Measurements from ENCODE around the gene GKN2. TPM values are rescaled to one million over a fixed set of nuclear protein-coding genes. Genes with fewer than 3 reads are reported as not detected.

Gene GKN2
- total and polyA plus RNA-seq, 9 of the 15 experiments (the other 6 are each of a cell fraction or from before 2014, with no cell fraction given), result not detected

GRCh38 chr2:68916226-68916625 lies 36.5 kb downstream of the GKN2 start:
- Histone ChIP-seq H3K4me3 (no peak overlapping the region), H4K20me1 (replicated peaks; ENCODE audit: control insufficient read depth, insufficient read depth, low read length) (no peaks in the 10 kb centered on the region), H3K9ac (ENCODE audit: insufficient read depth in 1 of 2, low read depth in 2 of 2, low read length in 2 of 2) (no peak overlapping the region), H3K9me1 (ENCODE audit: control insufficient read depth, insufficient read depth, low read length) (no peaks in the 10 kb centered on the region), H3K4me2 (ENCODE audit: insufficient read depth, low read length) (no peak overlapping the region), H3K79me2 (ENCODE audit: control insufficient read depth, insufficient read depth, low read length) (no peaks in the 10 kb centered on the region), H3K4me1 (replicated peaks in 1 of 2; ENCODE audit: control insufficient read depth in 2 of 2, insufficient read depth in 2 of 2, low read length in 2 of 2) (peaks cover 8 to 69% of the 10 kb centered on the region in 2 experiments; a peak in 4 of 5 replicates), H3K9me3 (replicated peaks; ENCODE audit: control insufficient read depth, insufficient read depth, low read depth, low read length) (no peaks in the 10 kb centered on the region), H2AFZ (ENCODE audit: low read depth, low read length) (no peak overlapping the region), H3K27ac (ENCODE audit: extremely low read depth, low read depth, low read length) (no peak overlapping the region), H3K36me3 (ENCODE audit: control insufficient read depth, insufficient read depth, low read length) (no peaks in the 10 kb centered on the region), H3K27me3 (ENCODE audit: control insufficient read depth in 2 of 2, insufficient read depth in 2 of 2, low read length in 2 of 2) (no peaks in the 10 kb centered on the region)
- BruUV-seq (replicated peaks), result no TSS peak
- ChIA-PET POLR2A (no interaction called here), CTCF (ENCODE audit: low intra/inter-chr PET ratio) (no interaction called here)
- intact Hi-C loops (cut with micrococcal nuclease), result no loop called here
- ATAC-seq, result no peak
- TF ChIP-seq HDAC1 (IDR thresholded peaks at IDR 0.05) (no peak), C11orf30 (IDR thresholded peaks at IDR 0.05; ENCODE audit: low read depth) (0 out of 2 replicates have a peak, but pooled peaks have one; percentile 6)
- DNase-seq (ENCODE audit: extremely low read depth in 1 of 4, low spot score in 3 of 4), result no peak
- 56% methylated on average over 1 of the region's 1 CpG for WGBS (ENCODE audit: insufficient coverage, low coverage, missing lambda C conversion rate)
- FAIRE-seq, result no peak
- in situ Hi-C loops (cut with MboI), result loop anchor here (5.0 kb wide), 1 partner anchor 444 kb away; no protein-coding TSS in a partner anchor

- H3K9me3 ChIP-seq (replicated peaks; ENCODE audit: control insufficient read depth, insufficient read depth, low read depth, low read length), result no peaks in the 10 kb centered on the region
- FAIRE-seq (no peak), DNase-seq (ENCODE audit: extremely low read depth in 1 of 4, low spot score in 3 of 4) (no peak), ATAC-seq (no peak)
- in situ Hi-C loops (cut with MboI) (loop anchor here (5.0 kb wide), 1 partner anchor 443 kb away; no protein-coding TSS in a partner anchor), intact Hi-C loops (cut with micrococcal nuclease) (no loop called here)
- no peak overlapping the region; the same call in 1 of the 2 replicates for H2AFZ ChIP-seq (ENCODE audit: low read depth, low read length)
- no peak overlapping the region for H3K27ac ChIP-seq (ENCODE audit: extremely low read depth, low read depth, low read length)
- H3K36me3 ChIP-seq (ENCODE audit: control insufficient read depth, insufficient read depth, low read length), result no peaks in the 10 kb centered on the region
- H3K4me3 ChIP-seq, result no peak overlapping the region
- no CpG with 5 or more reads among the region's 4 CpGs for WGBS (ENCODE audit: insufficient coverage, low coverage, missing lambda C conversion rate)
- H3K9me1 ChIP-seq (ENCODE audit: control insufficient read depth, insufficient read depth, low read length), result no peaks in the 10 kb centered on the region
- H3K4me1 ChIP-seq (replicated peaks in 1 of 2; ENCODE audit: control insufficient read depth in 2 of 2, insufficient read depth in 2 of 2, low read length in 2 of 2), result peaks cover 9 to 75% of the 10 kb centered on the region in 2 experiments; a peak in 4 of 5 replicates
- H4K20me1 ChIP-seq (replicated peaks; ENCODE audit: control insufficient read depth, insufficient read depth, low read length), result no peaks in the 10 kb centered on the region
- no peak overlapping the region for H3K9ac ChIP-seq (ENCODE audit: insufficient read depth in 1 of 2, low read depth in 2 of 2, low read length in 2 of 2)
- ChIA-PET POLR2A (interaction anchor here (0.5 to 0.6 kb wide), 2 partner anchors 28 to 54 kb away, joined by 3 to 6 read pairs; no protein-coding TSS in a partner anchor), CTCF (ENCODE audit: low intra/inter-chr PET ratio) (no interaction called here)
- H3K79me2 ChIP-seq (ENCODE audit: control insufficient read depth, insufficient read depth, low read length), result no peaks in the 10 kb centered on the region
- H3K27me3 ChIP-seq (ENCODE audit: control insufficient read depth in 2 of 2, insufficient read depth in 2 of 2, low read length in 2 of 2), result no peaks in the 10 kb centered on the region
- BruUV-seq (replicated peaks), result no TSS peak
- no peak overlapping the region for H3K4me2 ChIP-seq (ENCODE audit: insufficient read depth, low read length)
- peak; percentile 40 for TF ChIP-seq TAL1 (IDR thresholded peaks at IDR 0.05)
- TF ChIP-seq XRCC5 (IDR thresholded peaks at IDR 0.05; ENCODE audit: low read depth, low read length), result no peak
- TF ChIP-seq SIN3B (IDR thresholded peaks at IDR 0.05; ENCODE audit: low read depth), result no peak
- 0 out of 2 replicates have a peak, but pooled peaks have one; percentile 4 for TF ChIP-seq SMAD4 (CRISPR knock-in tag; conservative IDR thresholded peaks at IDR 0.05)
- no peak for TF ChIP-seq PYGO2 (tag; IDR thresholded peaks at IDR 0.05)
- no peak for TF ChIP-seq DIDO1 (tag; IDR thresholded peaks at IDR 0.05; ENCODE audit: low read depth)
- TF ChIP-seq HNRNPK (IDR thresholded peaks at IDR 0.05; ENCODE audit: low read depth, low read length, poor library complexity, severe bottlenecking), result no peak
- TF ChIP-seq GABPA (tag; conservative IDR thresholded peaks at IDR 0.05; ENCODE audit: low read depth), result no peak
- no peak for TF ChIP-seq ASH1L (IDR thresholded peaks at IDR 0.05; ENCODE audit: borderline replicate concordance, low read depth, partially characterized antibody)
- TF ChIP-seq SREBF1 (IDR thresholded peaks at IDR 0.05; ENCODE audit: borderline replicate concordance, low read depth, low read length), result no peak
- no peak; the same call in 1 of the 2 replicates for TF ChIP-seq ZEB2 (IDR thresholded peaks at IDR 0.05)
- peak; percentile 34 for TF ChIP-seq CBFA2T3 (IDR thresholded peaks at IDR 0.05)
- no peak for TF ChIP-seq HMBOX1 (IDR thresholded peaks at IDR 0.05)
- no peak for TF ChIP-seq HMGN3 (IDR thresholded peaks at IDR 0.05; ENCODE audit: borderline replicate concordance, extremely low read depth, insufficient read length, low read depth, low read length)
These were observed 37.3 kb downstream of the GKN2 start for GRCh38 chr2:68915393-68915792.

Measured in K562 (cell line).